Peyer's patch (tissue), 4 donors: Measurements from ENCODE around the gene GON4L.
"Not testable (repeated sequence)": the region's sequence is repeated elsewhere in the genome, so short reads cannot be mapped to it uniquely, and the experiment has no call there.

Source experiments
- CTCF ChIP-seq, 6 experiments: fragments of 450-650 bp in 4 of 6; fragments of 200-600 bp in 2 of 6; sonication (generic) in 1 of 6; IDR thresholded peaks; one replicate each; pipeline ENCODE4 v1.5.1; 2017 to 2019; ENCODE audit warnings: antibody characterized with exemption in 6 of 6, mild to moderate bottlenecking in 3 of 6, moderate library complexity in 1 of 6
- POLR2A ChIP-seq, 2 donors: fragments of 450-650 bp; IDR thresholded peaks; one replicate each; pipeline ENCODE4 v1.5.1; 2017; ENCODE audit warnings: antibody characterized with exemption in 2 of 2, mild to moderate bottlenecking in 2 of 2, moderate library complexity in 2 of 2

- not testable (repeated sequence) for TF ChIP-seq CTCF, POLR2A (IDR thresholded peaks at IDR 0.05)
Observed at GRCh38 chr1:155763989-155764388, 93.0 kb downstream of the GON4L start.
